Measurements from ENCODE around the gene ZBTB38.

DNA sequence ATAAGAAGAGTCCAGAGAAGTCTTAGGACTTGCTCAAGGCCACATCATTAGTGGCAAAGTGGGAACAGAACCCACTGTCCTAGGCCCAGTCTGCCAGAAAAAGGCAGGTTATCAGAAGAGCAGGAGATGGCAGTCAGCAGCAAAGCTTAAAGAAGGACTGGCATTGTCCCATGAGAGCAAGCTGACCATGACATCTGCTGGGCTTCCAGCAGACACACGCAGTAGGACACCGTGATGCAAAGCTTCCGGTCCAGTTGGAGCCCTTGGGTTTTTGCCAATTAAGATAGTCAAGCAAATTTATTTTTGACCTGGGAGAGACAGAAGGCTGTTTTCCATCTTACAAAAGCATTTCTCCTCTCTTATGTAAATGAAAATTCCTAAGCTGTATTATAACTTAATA lies 42.1 kb downstream of the ZBTB38 start:
- TF ChIP-seq, protein P1, sequence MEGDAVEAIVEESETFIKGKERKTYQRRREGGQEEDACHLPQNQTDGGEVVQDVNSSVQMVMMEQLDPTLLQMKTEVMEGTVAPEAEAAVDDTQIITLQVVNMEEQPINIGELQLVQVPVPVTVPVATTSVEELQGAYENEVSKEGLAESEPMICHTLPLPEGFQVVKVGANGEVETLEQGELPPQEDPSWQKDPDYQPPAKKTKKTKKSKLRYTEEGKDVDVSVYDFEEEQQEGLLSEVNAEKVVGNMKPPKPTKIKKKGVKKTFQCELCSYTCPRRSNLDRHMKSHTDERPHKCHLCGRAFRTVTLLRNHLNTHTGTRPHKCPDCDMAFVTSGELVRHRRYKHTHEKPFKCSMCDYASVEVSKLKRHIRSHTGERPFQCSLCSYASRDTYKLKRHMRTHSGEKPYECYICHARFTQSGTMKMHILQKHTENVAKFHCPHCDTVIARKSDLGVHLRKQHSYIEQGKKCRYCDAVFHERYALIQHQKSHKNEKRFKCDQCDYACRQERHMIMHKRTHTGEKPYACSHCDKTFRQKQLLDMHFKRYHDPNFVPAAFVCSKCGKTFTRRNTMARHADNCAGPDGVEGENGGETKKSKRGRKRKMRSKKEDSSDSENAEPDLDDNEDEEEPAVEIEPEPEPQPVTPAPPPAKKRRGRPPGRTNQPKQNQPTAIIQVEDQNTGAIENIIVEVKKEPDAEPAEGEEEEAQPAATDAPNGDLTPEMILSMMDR (conservative IDR thresholded peaks at IDR 0.05; ENCODE audit: low read depth in 2 of 2): no peak
- no peak for TF ChIP-seq EZH2 (IDR thresholded peaks at IDR 0.05; ENCODE audit: low read depth, unreplicated experiment)
- no peak for TF ChIP-seq POLR2AphosphoS5 (IDR thresholded peaks at IDR 0.05; ENCODE audit: low read depth)

All from GM23338 (cell line).